Peyer's patch (tissue), 4 donors: ENCODE data around the gene KCNMA1.

Experiments used
- CTCF ChIP-seq, 6 experiments: fragments of 450-650 bp in 4 of 6; fragments of 200-600 bp in 2 of 6; sonication (generic) in 1 of 6; IDR thresholded peaks; one replicate each; pipeline ENCODE4 v1.5.1; 2017 to 2019; ENCODE audit warnings: antibody characterized with exemption in 6 of 6, mild to moderate bottlenecking in 3 of 6, moderate library complexity in 1 of 6
- POLR2A ChIP-seq, 2 donors: fragments of 450-650 bp; IDR thresholded peaks; one replicate each; pipeline ENCODE4 v1.5.1; 2017; ENCODE audit warnings: antibody characterized with exemption in 2 of 2, mild to moderate bottlenecking in 2 of 2, moderate library complexity in 2 of 2

DNA sequence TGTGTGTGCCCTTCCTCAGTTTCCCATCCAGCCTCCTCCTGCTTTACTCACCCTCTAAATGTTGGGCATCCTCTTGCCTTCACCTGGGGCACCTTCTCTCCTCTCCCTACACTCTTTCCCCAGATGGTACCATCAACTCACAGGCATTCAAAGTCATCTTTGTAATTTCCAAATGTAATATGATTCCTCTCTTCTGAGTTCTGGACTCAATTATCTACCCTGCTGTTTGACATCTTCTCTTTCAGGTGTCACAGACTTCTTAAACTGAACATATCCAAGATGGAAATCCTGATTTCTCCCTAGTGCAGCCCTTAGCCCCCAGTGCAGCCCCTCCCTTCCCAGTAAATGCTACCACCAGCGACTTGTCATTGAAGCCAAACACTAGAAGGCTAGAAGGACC is 422.8 kb downstream of the KCNMA1 start:
- TF ChIP-seq CTCF (IDR thresholded peaks at IDR 0.05) (no peak), POLR2A (IDR thresholded peaks at IDR 0.05) (no peak)
